HepG2 (cell line): ENCODE results near the gene APOM. TPM values are rescaled to one million over a fixed set of nuclear protein-coding genes. Genes with fewer than 3 reads are reported as not detected.
A peak's percentile ranks its signal among the peaks of the same experiment; 100 is the strongest.

Experiments used
- BCLAF1 ChIP-seq: fragments of 450-650 bp; IDR thresholded peaks from 2 replicates; pipeline ENCODE4 v1.6.1; 2017; ENCODE audit warnings: mild to moderate bottlenecking
- BRF2 ChIP-seq: sonication (generic); formaldehyde crosslinking; IDR thresholded peaks from 2 replicates; pipeline ENCODE4 v1.8.1; 2022; ENCODE audit warnings: mild to moderate bottlenecking, missing genetic modification reagents
- ETV5 ChIP-seq: IDR thresholded peaks from 2 replicates; pipeline ENCODE4 v1.6.1; 2018; ENCODE audit warnings: missing biosample characterization, missing genetic modification reagents, inconsistent platforms, borderline replicate concordance
- FOXC1 ChIP-seq: sonication (generic); formaldehyde crosslinking; IDR thresholded peaks from 2 replicates; pipeline ENCODE4 v1.8.0; 2022; ENCODE audit warnings: mild to moderate bottlenecking, missing genetic modification reagents, borderline replicate concordance
- FOXO1 ChIP-seq: sonication (generic); formaldehyde crosslinking; IDR thresholded peaks from 2 replicates; pipeline ENCODE4 v1.4.0; 2020; ENCODE audit warnings: missing genetic modification reagents
- GRHL1 ChIP-seq: sonication (generic); formaldehyde crosslinking; conservative IDR thresholded peaks from 2 replicates; pipeline ENCODE4 v1.8.0; 2022; ENCODE audit warnings: missing genetic modification reagents
- HNF4G ChIP-seq, 2 experiments: sonication (generic) in 1 of 2; formaldehyde crosslinking in 1 of 2; IDR thresholded peaks; 2 replicates each; pipeline versions ENCODE4 v1.4.0 to v1.6.1; 2011 to 2020; ENCODE audit warnings: borderline replicate concordance in 2 of 2, low read depth in 2 of 2, mild to moderate bottlenecking in 2 of 2, low read length in 1 of 2, missing genetic modification reagents in 1 of 2, moderate library complexity in 1 of 2
- HOXD1 ChIP-seq: sonication (generic); formaldehyde crosslinking; IDR thresholded peaks from 2 replicates; pipeline ENCODE4 v1.5.0; 2020; ENCODE audit warnings: missing genetic modification reagents
- ISL2 ChIP-seq: sonication (generic); formaldehyde crosslinking; IDR thresholded peaks from 2 replicates; pipeline ENCODE4 v1.5.0; 2020; ENCODE audit warnings: missing genetic modification reagents
- JDP2 ChIP-seq: sonication (generic); formaldehyde crosslinking; IDR thresholded peaks from 2 replicates; pipeline ENCODE4 v1.8.1; 2022; ENCODE audit warnings: missing genetic modification reagents, borderline replicate concordance
- KLF16 ChIP-seq, 2 experiments: sonication (generic) in 1 of 2; formaldehyde crosslinking in 1 of 2; IDR thresholded peaks; 2 replicates each; pipeline versions ENCODE4 v1.6.1 to v1.8.0; 2016 to 2023; ENCODE audit warnings: missing genetic modification reagents in 2 of 2, missing compliant biosample characterization in 1 of 2
- RFX3 ChIP-seq: IDR thresholded peaks from 2 replicates; pipeline ENCODE4 v1.6.1; 2016; ENCODE audit warnings: missing biosample characterization, missing genetic modification reagents
- SUZ12 ChIP-seq: fragments of 150-350 bp; IDR thresholded peaks from 2 replicates; pipeline ENCODE4 v1.6.1; 2014; ENCODE audit warnings: low read depth, low read length
- THAP11 ChIP-seq: IDR thresholded peaks from 2 replicates; pipeline ENCODE4 v1.6.1; 2016; ENCODE audit warnings: missing biosample characterization, missing genetic modification reagents
- TRIM24 ChIP-seq: sonication (generic); formaldehyde crosslinking; IDR thresholded peaks from 2 replicates; pipeline ENCODE4 v1.8.0; 2022; ENCODE audit warnings: mild to moderate bottlenecking, missing genetic modification reagents
- ZNF160 ChIP-seq: sonication (generic); formaldehyde crosslinking; IDR thresholded peaks from 2 replicates; pipeline ENCODE4 v1.8.0; 2022; ENCODE audit warnings: mild to moderate bottlenecking, inconsistent platforms, missing genetic modification reagents
- ZNF234 ChIP-seq: sonication (generic); formaldehyde crosslinking; conservative IDR thresholded peaks from 2 replicates; pipeline ENCODE4 v1.5.1; 2020; ENCODE audit warnings: mild to moderate bottlenecking, missing genetic modification reagents
- ZNF549 ChIP-seq: sonication (generic); formaldehyde crosslinking; IDR thresholded peaks from 2 replicates; pipeline ENCODE4 v1.5.0; 2020; ENCODE audit warnings: missing genetic modification reagents
- ZNF710 ChIP-seq: sonication (generic); formaldehyde crosslinking; IDR thresholded peaks from 2 replicates; pipeline ENCODE4 v1.5.0; 2020; ENCODE audit warnings: mild to moderate bottlenecking, missing genetic modification reagents, borderline replicate concordance
- ZNF75D ChIP-seq: sonication (generic); formaldehyde crosslinking; IDR thresholded peaks from 2 replicates; pipeline ENCODE4 v1.8.1; 2023; ENCODE audit warnings: missing genetic modification reagents, mild to moderate bottlenecking, borderline replicate concordance
- ZNF768 ChIP-seq: sonication (generic); formaldehyde crosslinking; IDR thresholded peaks from 2 replicates; pipeline ENCODE4 v1.4.0; 2020; ENCODE audit warnings: missing genetic modification reagents
- ZNF850 ChIP-seq: sonication (generic); formaldehyde crosslinking; conservative IDR thresholded peaks from 2 replicates; pipeline ENCODE4 v1.9.0; 2021; ENCODE audit warnings: mild to moderate bottlenecking, missing genetic modification reagents
- polyA plus RNA-seq, 8 experiments: library from polyadenylated mRNA; depleted of rRNA in 3 of 8; stranded (reverse) in 7 of 8; unstranded in 1 of 8; fragments of >200 nt; fragmentation: Illumina TruSeq in 4 of 8; extraction: Trizol in 4 of 8; gene quantifications; 2 replicates each; pipeline versions ENCODE4 v1.2.1 to v1.2.3, GENCODE V29; 2011 to 2016; ENCODE audit warnings: low read depth in 4 of 8, missing spikeins in 1 of 8, mixed read lengths in 1 of 8; ENCODE audit not compliant: insufficient read depth in 1 of 8
- total RNA-seq, 5 experiments: library from RNA; depleted of rRNA; stranded (reverse); fragments of >200 nt; fragmentation: Illumina TruSeq; extraction: Trizol; gene quantifications; 2 replicates each; pipeline ENCODE4 v1.2.3, GENCODE V29; 2016; ENCODE audit warnings: low read depth in 1 of 5

The APOM gene
- total and polyA plus RNA-seq, 2 of the 13 experiments (the other 11 are each of a cell fraction or from before 2014, with no cell fraction given): 98.2 to 1,140 TPM

- TF ChIP-seq ZNF234 (CRISPR knock-in tag): 0 out of 2 replicates have a peak, but pooled peaks have one; percentile 89
- no peak; the same call in 1 of the 2 replicates for TF ChIP-seq TRIM24 (CRISPR knock-in tag)
- TF ChIP-seq ETV5 (CRISPR knock-in tag): no peak
- peak; percentile 35; the same call in 1 of the 2 replicates for TF ChIP-seq THAP11 (CRISPR knock-in tag)
- TF ChIP-seq ZNF549 (CRISPR knock-in tag): no peak
- no peak; the same call in 1 of the 2 replicates for TF ChIP-seq ISL2 (CRISPR knock-in tag)
- no peak for TF ChIP-seq SUZ12
- no peak for TF ChIP-seq RFX3 (CRISPR knock-in tag)
- TF ChIP-seq ZNF160 (CRISPR knock-in tag): peak; percentile 74; the same call in 1 of the 2 replicates
- no peak for TF ChIP-seq BCLAF1
- peak; percentile 29; the same call in 1 of the 2 replicates for TF ChIP-seq HOXD1 (CRISPR knock-in tag)
- TF ChIP-seq KLF16 (CRISPR knock-in tag; IDR thresholded peaks at IDR 0.05): no peak; a peak in 1 of 4 replicates
- TF ChIP-seq FOXC1: no peak
- TF ChIP-seq FOXO1 (CRISPR knock-in tag): no peak; the same call in 1 of the 2 replicates
- peak; percentile 83; the same call in 1 of the 2 replicates for TF ChIP-seq ZNF710 (CRISPR knock-in tag)
- no peak for TF ChIP-seq JDP2 (CRISPR knock-in tag)
- peak; percentile 25; the same call in 1 of the 2 replicates for TF ChIP-seq HNF4G (IDR thresholded peaks at IDR 0.05; ENCODE audit: borderline replicate concordance, low read depth, low read length)
- TF ChIP-seq HNF4G (CRISPR knock-in tag; IDR thresholded peaks at IDR 0.05; ENCODE audit: borderline replicate concordance, low read depth): peak; percentile 36; the same call in 1 of the 2 replicates
- TF ChIP-seq BRF2 (CRISPR knock-in tag): peak; percentile 2; the same call in 1 of the 2 replicates
- TF ChIP-seq ZNF768 (CRISPR knock-in tag): peak; percentile 45; the same call in 1 of the 2 replicates
- no peak for TF ChIP-seq GRHL1 (CRISPR knock-in tag)
- TF ChIP-seq ZNF75D (CRISPR knock-in tag): no peak; the same call in 1 of the 2 replicates
- TF ChIP-seq ZNF850 (CRISPR knock-in tag): no peak
Observed at GRCh38 chr6:31620586-31621319, 34.9 kb upstream of the APOM start, which contains the start of gene PRRC2A (continued).
